ENCODE results near the gene PCNT. TPM values are rescaled to one million over a fixed set of nuclear protein-coding genes. Genes with fewer than 3 reads are reported as not detected.

The PCNT gene
- total and polyA plus RNA-seq, 2 of the 8 experiments (the other 6 are each of a cell fraction or from before 2014, with no cell fraction given), result 9.9 to 45.1 TPM

DNA sequence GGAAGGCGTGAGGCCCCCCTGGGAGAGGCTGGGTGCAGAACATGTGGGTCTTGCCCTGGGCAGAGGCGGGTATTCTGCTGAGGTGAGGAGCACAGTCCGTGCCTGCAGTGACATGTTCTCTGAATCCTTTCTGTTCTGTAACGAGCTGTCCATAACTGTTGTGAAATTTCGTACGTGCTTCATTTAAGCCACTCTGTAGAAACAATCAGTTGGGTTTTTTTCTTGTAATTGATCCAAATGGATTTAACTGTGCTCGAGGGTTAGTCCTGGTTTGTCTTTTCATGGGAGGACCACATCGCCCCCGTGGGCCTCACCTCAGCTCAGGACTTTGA lies 89.4 kb downstream of the PCNT start:
- H3K14ac ChIP-seq (ENCODE audit: insufficient read length), result no peak overlapping the region
- H3K18ac ChIP-seq (ENCODE audit: extremely low read depth, low read length), result no peak overlapping the region
- H2BK5ac ChIP-seq (ENCODE audit: low read depth, low read length), result no peak overlapping the region
- no peak overlapping the region for H2AK5ac ChIP-seq (ENCODE audit: low read depth, low read length)
- TF ChIP-seq SIN3A (conservative IDR thresholded peaks at IDR 0.05 in 1 of 2, IDR thresholded peaks at IDR 0.05 in 1 of 2; ENCODE audit: low read depth in 1 of 2, low read length in 2 of 2) (no peak), ZNF274 (IDR thresholded peaks at IDR 0.05; ENCODE audit: borderline replicate concordance, extremely low read depth, low read length) (no peak), SAP30 (IDR thresholded peaks at IDR 0.05; ENCODE audit: insufficient read depth, insufficient replicate concordance, low read length) (no peak), PHF8 (conservative IDR thresholded peaks at IDR 0.05; ENCODE audit: low read depth, low read length) (no peak), RXRA (IDR thresholded peaks at IDR 0.05; ENCODE audit: insufficient read depth, low read depth, low read length) (no peak), GTF2F1 (IDR thresholded peaks at IDR 0.05; ENCODE audit: borderline replicate concordance, low read depth, low read length) (no peak), YY1 (IDR thresholded peaks at IDR 0.05; ENCODE audit: low read depth, low read length) (no peak), HDAC6 (IDR thresholded peaks at IDR 0.05; ENCODE audit: low read depth, low read length) (no peak), JUND (IDR thresholded peaks at IDR 0.05; ENCODE audit: low read length) (no peak), EZH2 (IDR thresholded peaks at IDR 0.05; ENCODE audit: low read depth, low read length, severe bottlenecking) (no peak), ATF3 (IDR thresholded peaks at IDR 0.05; ENCODE audit: insufficient read depth, low read depth, low read length) (no peak), TAF7 (optimal IDR thresholded peaks at IDR 0.05; ENCODE audit: borderline replicate concordance, low read depth, low read length) (no peak)
- TF ChIP-seq, protein P1, sequence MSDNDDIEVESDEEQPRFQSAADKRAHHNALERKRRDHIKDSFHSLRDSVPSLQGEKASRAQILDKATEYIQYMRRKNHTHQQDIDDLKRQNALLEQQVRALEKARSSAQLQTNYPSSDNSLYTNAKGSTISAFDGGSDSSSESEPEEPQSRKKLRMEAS (IDR thresholded peaks at IDR 0.05), result no peak
- H3K23me2 ChIP-seq (ENCODE audit: low read depth, low read length), result no peaks in the 10 kb centered on the region
- H2BK15ac ChIP-seq (ENCODE audit: low read length), result no peak overlapping the region
- H3K4me1 ChIP-seq (replicated peaks in 1 of 4; ENCODE audit: control insufficient read depth in 3 of 4, insufficient read depth in 4 of 4, low read length in 3 of 4), result peaks cover 3 to 10% (median 6%) of the 10 kb centered on the region in 4 experiments
- H3K27me3 ChIP-seq (replicated peaks in 1 of 4; ENCODE audit: control insufficient read depth in 3 of 4, extremely low read depth in 1 of 4, insufficient read depth in 3 of 4, low read length in 3 of 4), result no peaks in the 10 kb centered on the region
- H3K4me3 ChIP-seq (ENCODE audit: extremely low read depth in 1 of 4, insufficient read depth in 2 of 4, low read depth in 3 of 4, low read length in 4 of 4), result no peak overlapping the region
- peaks cover 0 to 19% (median 9%) of the 10 kb centered on the region in 4 experiments; a peak in 6 of 8 replicates for H3K36me3 ChIP-seq (ENCODE audit: control insufficient read depth in 2 of 4, insufficient read depth in 4 of 4, low read length in 3 of 4)
- no peak overlapping the region for H4K5ac ChIP-seq (ENCODE audit: insufficient read length, low read depth, low read length)
- H2BK120ac ChIP-seq (replicated peaks; ENCODE audit: low read depth, low read length), result no peak overlapping the region
- H4K8ac ChIP-seq (ENCODE audit: extremely low read depth, insufficient read depth, low read length), result no peak overlapping the region
- H2AFZ ChIP-seq (ENCODE audit: low read length), result no peak overlapping the region
- H3K56ac ChIP-seq (replicated peaks; ENCODE audit: insufficient read length, low read depth, low read length), result no peak overlapping the region
- H3K9me3 ChIP-seq (ENCODE audit: insufficient read depth in 2 of 2, low read depth in 1 of 2, low read length in 1 of 2), result no peaks in the 10 kb centered on the region
- POLR2A ChIA-PET (ENCODE audit: partially characterized antibody), result interaction anchor here (1.0 kb wide), 1 partner anchor 99 kb away, joined by 3 read pairs; no protein-coding TSS in a partner anchor
- H4K91ac ChIP-seq (replicated peaks; ENCODE audit: insufficient read length, low read length), result no peak overlapping the region
- H3K23ac ChIP-seq (ENCODE audit: insufficient read length), result no peak overlapping the region
- DNase-seq (ENCODE audit: low read depth in 1 of 2, low spot score in 2 of 2) (no peak), FAIRE-seq (no peak)
- H3K79me2 ChIP-seq (ENCODE audit: control insufficient read depth in 1 of 2, insufficient read depth in 2 of 2, low read length in 2 of 2), result no peaks in the 10 kb centered on the region
- no peaks in the 10 kb centered on the region; the same call in 1 of the 2 replicates for H3K79me1 ChIP-seq (ENCODE audit: low read depth, low read length)
- no peak overlapping the region for H3K4ac ChIP-seq (replicated peaks; ENCODE audit: insufficient read length, low read depth, low read length)
- no peak overlapping the region for H3K4me2 ChIP-seq (ENCODE audit: insufficient read depth in 1 of 2, low read depth in 2 of 2, low read length in 2 of 2)
- WGBS, 2 experiments (ENCODE audit: extremely low coverage in 1 of 2, insufficient coverage in 1 of 2, insufficient read length in 1 of 2, insufficient replicate concordance in 2 of 2, low coverage in 1 of 2, low lambda C conversion rate in 2 of 2, missing lambda C conversion rate in 1 of 2), result 91% methylated on average over 6 of the region's 9 CpGs; no CpG with 5 or more reads in 1 of the 2 experiments
- no peak overlapping the region for H2BK20ac ChIP-seq (ENCODE audit: low read length)
- no peaks in the 10 kb centered on the region for H4K20me1 ChIP-seq (replicated peaks in 1 of 2; ENCODE audit: control insufficient read depth in 1 of 2, insufficient read depth in 2 of 2, low read length in 2 of 2)
- no peak overlapping the region for H3K27ac ChIP-seq (ENCODE audit: low read depth, low read length)
- CTCF ChIA-PET (ENCODE audit: partially characterized antibody), result no interaction called here
- H3K9ac ChIP-seq (replicated peaks in 1 of 4; ENCODE audit: extremely low read depth in 1 of 4, low read depth in 3 of 4, low read length in 3 of 4), result no peak overlapping the region
- H2BK12ac ChIP-seq (ENCODE audit: low read depth, low read length), result no peak overlapping the region
